GM19324 (cell line): Measurements from ENCODE around the gene KRTAP9-7.

Experiments
- ATAC-seq: cut with Tn5 transposase; IDR thresholded peaks from one replicate; pipeline ENCODE4 v1.9.1; 2021; ENCODE audit warnings: mild to moderate bottlenecking, moderate library complexity; ENCODE audit not compliant: unreplicated experiment, low FRiP score

Gene KRTAP9-7

GRCh38 chr17:41315814-41316445 lies 40.4 kb downstream of the KRTAP9-7 start:
- no peak for ATAC-seq

GRCh38 chr17:41318231-41318630 lies 42.7 kb downstream of the KRTAP9-7 start:
- no peak for ATAC-seq

DNA sequence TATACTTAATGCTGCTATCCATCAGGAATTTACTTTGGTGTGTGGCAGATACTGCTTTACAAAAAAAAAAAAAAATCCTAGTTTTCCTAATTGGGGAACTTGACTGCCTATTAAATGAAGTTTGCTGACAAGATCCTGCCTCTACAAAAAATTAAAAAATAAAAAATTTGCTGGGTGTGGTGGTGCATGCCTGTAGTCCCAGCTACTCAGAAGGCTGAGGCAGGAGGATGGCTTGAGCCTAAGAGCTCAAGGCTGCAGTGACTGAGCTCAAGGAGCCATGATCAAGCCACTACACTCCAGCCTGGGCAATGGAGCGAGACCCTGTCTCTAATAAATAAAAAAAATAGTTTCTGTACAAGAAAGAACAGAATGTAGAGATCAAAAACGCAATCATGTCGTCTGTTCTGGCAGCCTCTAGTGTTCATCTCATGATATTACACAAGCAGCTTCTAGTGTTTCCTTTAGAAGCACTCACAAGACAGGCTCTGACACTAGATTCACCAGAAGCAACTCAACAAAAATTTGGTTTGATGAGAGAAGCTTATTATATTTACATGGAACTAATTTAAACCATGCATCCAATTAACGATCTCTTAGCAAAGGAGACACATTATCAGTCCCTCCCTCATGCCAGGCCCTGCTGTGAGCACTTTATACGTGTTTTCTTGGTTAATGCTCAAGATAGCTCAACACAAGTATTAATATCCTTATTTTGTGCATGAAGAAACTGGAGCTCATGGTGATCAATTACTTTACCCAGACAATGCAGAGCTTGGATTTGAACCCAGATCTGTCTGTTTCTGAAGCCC lies 46.8 kb downstream of the KRTAP9-7 start:
- ATAC-seq, result no peak

DNA sequence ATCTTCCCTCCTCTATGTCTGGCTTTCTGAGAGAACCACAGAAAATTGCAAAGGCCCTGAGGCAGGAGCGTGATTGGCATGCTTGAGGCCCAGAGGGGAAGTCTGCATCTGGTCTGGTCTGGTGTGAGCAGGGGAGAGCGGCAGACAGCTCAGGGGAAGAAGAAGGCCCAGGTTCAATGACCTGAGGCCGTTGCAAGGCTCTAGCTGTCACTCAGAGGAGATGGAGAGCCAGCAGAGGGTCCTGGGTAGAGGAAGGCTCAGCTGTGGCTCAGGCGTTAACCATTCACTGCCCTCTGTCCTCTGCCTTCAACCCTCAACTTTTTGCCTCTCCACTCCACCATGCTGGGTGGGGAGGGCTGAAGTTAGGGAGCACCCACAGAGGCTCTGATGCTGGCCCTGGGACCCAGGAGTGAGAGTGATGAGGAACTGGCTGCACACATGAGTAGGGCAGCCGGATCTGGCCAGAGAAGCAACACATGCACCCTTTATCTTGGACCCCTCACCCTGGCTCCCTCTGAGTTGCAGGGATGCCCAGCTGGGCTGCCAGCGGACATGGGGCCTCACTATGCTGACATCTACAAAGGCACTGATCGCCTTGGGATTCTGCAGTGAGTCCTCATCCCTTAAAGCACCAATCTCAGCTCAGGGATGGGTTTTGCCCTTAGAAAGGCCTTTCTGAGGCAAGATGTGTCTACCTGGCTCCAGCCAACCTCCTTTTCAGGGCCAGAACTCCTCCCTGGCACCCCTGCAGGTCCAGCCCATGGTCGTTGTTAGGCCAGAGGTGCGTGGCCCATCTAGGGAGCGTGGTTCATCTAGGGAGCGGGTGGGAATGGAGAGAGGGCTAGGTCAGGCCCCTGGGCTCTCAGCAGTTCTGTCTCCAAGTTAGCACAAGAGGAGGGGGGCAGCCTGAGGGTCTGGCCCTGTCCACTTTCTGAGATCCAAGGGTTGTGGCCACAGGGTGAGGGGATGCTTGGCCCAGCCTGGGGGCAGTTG lies 47.7 kb downstream of the KRTAP9-7 start:
- ATAC-seq, result no peak

- no peak for ATAC-seq
Measured at GRCh38 chr17:41324180-41325075, 48.9 kb downstream of the KRTAP9-7 start.

- ATAC-seq, result no peak
Measured at GRCh38 chr17:41325126-41325525, 49.6 kb downstream of the KRTAP9-7 start.

- no peak for ATAC-seq
Measured at GRCh38 chr17:41325611-41326010, 50.1 kb downstream of the KRTAP9-7 start.
